Stimulated activated CD4-positive, alpha-beta T cell treated with anti-CD3 and anti-CD28 coated beads, TNF-alpha, amount 100 ng/mL, for 1 hour (primary cell): ENCODE measurements around the gene NOL4L.

Source experiments
- DNase-seq, 3 donors: peaks; one replicate each; pipeline ENCODE4 v3.0.0-alpha.2; 2020; ENCODE audit warnings: low read depth in 3 of 3, low spot score in 1 of 3

Gene NOL4L

DNA sequence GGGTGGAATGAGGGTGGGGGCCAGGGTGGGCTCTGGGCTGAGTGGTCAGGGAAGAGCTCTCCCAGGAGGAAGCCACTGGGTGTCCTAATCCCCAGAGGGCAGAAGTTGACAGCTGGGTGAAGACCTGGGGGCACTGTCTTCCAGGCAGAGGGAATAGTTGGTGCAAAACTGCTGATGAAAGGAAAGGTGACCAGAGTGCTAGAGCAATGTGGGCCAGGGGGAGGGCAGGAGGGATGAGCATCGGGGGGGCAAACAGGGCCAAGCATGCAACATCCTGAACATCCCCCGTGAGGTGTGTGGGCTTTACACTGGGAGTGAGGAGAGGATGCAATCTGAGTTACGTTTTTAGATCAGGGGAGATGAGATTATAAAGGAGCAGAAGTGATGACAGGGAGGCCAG lies 97.8 kb downstream of the NOL4L start:
- DNase-seq: no peak

DNA sequence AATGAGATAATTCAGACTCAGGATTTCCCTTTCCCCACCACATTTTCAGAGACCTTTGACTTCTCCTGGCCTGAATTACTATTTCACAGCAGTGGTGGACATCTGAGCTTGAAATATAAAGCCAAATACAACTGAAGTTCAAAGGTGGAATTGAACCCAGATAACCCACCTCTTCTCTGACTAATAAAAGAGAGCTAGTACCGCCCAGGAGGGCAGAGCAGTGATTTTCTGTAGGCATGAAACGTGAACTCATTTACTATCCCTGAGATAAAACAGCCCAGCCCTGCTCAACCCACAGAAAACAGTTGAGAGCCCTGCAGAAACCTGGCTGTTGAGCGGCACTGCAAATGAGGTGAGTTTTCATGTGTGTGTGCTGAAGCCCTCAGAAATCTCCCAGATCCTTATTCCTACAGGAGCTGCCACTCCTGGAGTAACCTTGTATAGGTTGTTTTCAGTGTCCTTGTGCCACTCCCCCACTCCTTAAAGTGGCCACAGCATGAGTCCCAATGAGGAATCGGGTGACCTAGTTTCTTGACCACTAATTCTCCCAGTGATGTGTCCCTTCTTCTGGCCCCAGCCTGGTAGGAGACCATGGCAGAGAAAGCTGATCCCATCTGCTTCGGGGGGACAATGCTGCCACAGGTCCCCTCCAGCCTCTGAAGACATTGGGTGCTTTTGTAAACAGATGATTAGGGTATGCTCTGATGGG lies 99.2 kb downstream of the NOL4L start:
- DNase-seq: no peak

DNA sequence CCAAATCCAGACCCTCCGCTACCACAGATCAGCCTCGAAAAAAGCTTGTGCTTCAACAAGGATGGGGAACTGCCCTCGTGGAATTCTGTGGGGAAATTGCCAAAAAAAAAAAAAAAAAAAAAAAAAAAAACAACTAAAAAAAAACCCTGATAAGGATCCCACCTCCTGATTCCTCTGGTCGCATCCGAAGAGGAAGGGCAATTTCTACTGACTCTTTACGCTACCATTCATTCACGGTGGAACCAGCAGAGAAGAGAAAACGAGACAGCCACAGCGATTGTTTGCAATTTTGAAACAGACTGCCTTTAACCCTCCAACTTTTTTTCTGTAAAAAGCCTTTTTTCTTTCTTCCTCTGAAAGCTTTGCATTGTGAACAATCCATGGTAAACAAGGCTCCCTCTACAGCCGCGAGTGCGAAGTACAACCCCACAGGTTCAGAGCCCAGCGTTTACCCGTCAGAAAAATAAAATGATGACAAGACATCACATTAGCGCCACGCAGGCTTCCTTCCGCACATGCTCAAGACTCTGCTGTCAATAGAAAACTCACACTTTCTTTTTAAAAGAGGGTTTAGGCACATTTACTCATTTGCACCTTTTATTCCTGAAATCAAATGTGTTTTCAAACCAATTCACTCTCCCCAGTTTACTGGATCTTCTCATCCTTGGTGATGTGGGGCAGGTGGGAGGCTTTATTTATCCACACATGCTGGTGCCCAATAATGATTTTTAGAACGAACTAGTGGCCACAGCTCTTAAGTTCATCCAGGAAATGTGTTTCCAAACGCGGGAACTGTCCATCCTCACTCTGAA lies 100.0 kb downstream of the NOL4L start:
- DNase-seq: peak; percentile 50 to 64 (median 55)

DNA sequence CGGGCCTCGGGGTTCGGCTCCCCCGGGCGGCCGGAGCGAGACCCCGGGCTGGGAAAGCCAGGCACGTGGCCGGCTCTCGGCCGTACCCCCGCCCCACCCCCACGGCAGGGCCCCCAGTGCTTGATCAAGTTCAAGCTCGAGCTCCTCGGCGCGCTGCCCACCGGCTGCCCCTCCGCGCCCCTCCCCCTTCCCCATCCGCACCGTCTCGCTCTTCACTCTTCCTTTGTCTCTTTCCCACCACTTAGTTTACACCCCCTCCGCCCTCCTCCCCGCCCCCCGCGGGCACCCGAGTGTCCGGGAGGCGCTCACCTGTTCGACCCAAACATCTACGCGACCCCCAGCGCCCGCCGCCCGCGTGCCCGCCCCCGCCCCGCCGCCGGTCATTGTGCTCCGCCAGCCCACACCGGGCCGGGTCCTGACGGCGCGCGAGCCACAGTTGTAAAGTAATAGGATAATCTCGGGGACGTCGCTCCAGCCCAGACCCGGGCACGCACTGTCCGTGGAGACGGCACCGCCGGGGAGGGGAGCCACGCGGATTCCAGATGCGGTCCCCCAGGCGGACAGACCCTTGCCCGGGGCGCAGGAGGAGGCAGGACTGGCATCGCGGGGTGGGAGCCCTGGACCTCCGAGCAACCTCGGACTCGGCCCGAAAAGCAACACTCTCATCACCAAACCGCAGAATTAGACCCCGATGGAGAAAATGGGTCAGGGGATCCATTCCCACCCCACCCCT lies 100.7 kb downstream of the NOL4L start:
- peak in 1 of 3 donors; percentile 26 for DNase-seq

DNA sequence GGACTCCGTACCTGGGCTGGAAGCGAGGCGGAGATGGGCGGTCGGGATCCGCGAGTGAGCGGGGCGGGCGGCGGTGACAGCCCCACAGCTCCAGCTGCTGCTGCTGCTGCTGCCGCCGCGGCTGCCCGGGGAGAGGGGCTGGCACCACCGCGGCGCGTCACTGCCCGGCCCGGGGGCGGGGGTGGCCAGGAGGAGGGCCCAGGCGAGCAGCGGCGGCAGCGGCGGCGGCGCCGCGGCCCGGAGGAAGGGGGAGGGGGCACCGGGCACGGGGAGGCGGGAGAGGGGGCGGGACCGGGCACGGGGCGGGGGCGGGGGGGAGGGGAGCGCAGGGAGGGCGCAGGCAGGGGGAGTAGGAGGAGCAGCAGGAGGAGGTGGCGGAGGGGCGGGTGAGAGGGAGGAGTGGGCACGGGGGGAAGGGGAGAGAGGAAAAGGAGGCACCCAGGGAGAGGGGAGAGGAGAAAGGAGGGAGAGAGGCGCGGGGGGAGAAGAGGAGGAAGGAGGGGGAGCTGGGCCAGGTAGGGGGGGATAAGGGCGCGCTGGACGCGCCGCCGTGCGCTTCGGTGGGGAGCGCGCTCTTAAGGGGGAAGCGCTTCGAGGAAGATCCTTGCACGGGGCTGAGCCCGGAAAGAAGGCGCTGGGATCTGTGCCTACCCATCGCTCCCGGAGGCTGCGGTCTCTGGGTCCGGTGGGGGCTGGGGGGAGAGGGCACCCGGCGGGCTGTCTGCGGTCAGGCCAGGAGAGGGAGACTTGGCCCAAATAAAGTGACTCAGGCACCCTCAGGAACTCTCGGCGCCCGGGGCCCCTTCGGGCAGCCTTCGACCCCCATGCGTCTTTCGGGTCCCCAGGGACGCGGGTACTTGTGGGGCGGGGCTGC lies 101.5 kb downstream of the NOL4L start:
- peak in 2 of 3 donors; percentile 42 to 50 for DNase-seq

DNA sequence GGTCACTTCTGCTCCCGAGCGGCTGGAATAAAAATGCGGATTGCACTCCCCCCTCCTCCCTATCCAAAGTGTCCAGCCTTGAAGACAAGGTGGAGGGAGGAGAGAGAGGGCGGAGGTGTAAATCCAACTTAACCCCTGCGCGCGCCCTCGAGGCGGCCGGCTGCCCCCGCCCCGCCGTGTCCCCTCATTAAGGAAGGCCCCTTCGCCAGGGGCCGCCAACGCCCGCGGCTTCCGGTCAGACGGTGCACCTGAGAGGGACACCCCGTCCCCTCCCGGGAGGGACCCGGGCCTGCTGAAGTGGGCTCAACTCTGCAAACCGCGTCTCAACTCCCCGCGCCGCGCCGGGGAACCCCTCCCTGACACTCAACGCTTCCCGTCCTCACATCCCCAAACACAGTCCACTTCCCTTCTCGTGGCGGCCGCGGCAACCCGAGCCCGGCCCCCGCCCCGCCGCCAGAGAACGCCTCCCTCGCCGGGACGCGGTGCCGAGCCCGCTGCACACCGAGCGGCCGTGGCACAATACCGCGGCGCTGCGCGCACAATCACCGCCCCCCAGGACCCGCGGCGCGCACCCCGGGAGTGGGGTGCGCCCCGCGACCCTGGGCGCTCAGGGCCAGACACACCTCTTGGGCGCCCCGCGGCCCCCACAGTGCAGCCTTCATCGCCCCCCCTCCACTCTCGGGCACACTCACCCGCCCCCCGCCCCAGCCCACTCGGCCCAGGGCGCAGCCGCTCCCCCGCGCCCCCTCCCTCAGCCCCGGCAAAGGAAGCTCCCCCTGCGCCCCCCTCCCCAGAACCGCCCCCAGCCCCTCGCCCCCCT lies 102.5 kb downstream of the NOL4L start:
- no peak for DNase-seq

DNA sequence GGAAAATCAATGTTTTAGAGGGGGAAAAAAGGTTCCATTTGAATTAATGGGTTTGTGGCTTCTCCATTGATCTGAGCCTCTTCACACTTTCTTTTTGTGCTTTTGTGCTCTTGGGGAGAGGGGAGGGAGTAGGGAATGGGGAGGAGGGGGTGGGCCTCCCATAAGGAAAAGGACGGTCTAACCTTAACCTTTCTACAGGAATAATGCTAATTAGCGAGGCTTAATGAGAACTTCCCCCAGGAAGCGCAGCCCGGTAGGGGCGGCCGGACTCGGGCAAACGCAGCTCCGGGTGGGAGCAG lies 103.0 kb downstream of the NOL4L start:
- no peak for DNase-seq

DNA sequence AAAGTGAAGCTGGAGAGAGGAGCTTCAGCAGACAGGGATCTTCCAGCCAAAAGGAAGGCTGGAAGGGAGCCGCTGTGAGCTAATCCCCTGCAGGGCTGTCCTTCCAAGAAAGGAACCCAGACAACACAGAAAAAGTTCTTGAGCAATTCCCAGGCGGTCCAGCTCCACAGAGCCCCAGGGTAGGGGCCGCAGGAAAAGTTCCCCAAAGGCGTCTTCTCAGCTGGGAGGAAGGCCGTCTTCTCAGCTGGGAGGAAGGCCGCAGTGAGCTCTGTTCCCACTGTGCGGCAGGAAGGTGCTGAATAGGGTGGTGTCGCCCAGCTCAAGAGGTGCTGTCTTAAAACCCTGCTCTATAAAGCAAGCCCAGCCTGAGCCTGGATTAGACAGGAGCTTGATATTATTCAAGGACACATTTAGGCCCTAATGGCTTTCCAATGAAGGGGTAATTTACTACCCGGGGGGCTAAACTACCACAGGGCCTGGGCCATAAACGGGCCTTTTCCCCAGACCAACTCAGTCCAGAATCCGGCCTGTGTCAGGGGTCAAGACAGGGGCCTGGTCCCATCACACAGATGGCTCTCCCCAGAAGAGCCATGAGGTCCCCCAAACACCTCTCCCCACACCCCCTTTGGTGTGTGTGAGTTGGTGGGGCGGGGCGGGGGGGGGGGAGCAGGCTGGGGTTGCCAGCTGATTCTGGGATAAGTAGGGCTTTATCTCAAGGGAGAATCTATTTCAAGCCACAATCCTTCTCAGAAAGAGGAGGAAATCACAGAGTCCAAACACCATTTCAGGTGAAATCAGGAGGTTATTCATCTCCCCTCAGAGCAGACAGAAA lies 103.6 kb downstream of the NOL4L start:
- no peak for DNase-seq

DNA sequence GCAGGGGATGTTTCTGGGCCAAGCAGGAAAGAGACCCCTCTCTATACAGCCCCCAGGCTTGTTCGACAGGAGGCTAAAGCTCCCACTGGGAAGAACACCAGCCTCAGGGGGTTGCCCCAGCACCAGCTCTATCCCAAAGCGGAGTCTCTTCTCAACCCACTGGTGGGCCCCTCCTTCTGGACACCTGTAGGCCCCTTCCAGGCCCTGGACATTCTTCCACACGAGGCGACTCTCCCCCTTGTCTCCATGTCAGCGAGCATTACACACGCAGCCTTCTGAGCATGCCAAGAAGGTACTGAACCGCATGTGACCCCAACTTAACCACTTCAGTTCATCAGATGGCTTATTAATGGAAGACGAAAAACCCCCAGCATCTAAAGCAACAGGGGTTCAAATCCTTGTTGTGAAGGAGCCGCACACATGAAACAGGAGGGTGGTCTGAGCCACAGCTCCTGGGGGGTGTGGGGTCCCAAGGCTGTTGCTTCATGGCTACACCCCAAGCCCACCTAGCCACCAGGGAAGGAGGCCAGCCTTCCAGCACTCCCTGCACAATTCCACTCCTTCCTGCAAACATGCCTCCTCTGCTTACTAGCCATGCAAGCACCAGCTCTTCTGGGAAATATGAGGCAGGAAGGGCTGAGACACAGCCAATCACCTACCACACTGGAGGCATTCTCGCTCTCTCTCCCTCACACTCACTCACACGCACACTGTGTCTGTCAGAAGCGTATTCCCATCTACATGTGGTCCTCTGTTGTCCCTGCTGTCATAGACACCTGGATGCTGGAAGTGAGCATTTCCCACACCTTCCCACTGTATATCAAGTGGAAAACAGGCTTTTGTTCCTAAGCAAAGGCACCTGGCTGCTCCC lies 104.5 kb downstream of the NOL4L start:
- DNase-seq: no peak

DNA sequence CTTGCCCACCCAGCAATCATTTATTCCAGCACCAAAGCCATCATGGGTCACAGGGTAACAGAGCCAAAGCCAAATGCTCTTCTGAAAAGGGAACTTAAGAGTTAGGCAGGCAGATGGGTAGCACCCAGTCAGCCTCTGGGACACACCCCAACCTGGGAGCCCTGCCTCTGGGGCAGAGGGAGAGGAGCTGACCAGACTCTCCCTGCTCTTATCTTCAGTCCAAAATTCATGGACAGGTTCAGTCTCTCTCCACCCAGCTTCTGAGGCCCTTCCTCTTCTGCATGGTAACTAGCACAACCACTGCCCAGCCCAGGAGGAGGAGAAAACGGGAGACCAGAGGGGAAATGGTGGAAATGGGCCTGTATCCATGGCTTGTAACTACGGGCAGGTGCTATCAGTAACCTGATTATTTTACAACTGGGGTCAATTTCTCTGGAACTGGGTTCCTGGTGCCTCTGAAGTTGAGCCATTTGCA lies 105.4 kb downstream of the NOL4L start:
- DNase-seq: no peak

DNA sequence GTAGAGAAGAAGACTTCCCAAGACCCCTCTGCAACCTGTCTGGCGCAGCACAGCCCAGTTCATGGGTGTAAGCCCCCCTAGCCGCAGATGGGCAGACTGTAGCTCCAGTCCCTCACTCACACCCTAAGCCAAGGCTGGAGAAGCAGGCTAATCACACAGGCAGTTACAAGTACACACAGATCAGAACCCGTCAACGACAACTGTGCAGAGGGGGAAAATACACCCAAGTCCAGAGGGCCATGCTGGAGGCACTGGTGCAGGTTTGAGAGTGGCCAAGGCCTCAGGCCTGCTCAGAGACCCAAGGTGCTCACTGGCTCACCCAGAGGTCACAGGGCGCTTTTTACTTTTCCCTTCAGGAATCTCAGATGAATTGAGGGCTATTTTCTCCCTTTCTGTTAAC lies 106.1 kb downstream of the NOL4L start:
- no peak for DNase-seq

DNA sequence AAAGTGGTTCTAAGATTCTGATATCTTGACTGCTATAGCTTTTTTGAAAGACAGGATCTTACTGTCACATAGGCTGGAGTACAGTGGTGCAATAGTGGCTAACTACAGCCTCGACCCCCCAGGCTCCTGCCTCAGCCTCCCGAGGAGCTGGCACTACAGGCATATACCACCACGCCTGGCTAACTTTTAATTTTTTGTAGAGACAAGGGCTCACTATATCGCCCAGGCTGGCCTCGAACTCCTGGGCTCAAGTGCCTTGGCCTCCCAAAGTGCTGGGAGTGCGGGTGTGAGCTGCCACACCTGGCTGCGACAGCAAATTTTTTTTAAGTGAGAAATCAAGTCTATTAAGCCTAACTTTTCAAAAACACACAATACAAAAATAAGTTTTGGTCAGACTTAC lies 106.6 kb downstream of the NOL4L start:
- no peak for DNase-seq

DNA sequence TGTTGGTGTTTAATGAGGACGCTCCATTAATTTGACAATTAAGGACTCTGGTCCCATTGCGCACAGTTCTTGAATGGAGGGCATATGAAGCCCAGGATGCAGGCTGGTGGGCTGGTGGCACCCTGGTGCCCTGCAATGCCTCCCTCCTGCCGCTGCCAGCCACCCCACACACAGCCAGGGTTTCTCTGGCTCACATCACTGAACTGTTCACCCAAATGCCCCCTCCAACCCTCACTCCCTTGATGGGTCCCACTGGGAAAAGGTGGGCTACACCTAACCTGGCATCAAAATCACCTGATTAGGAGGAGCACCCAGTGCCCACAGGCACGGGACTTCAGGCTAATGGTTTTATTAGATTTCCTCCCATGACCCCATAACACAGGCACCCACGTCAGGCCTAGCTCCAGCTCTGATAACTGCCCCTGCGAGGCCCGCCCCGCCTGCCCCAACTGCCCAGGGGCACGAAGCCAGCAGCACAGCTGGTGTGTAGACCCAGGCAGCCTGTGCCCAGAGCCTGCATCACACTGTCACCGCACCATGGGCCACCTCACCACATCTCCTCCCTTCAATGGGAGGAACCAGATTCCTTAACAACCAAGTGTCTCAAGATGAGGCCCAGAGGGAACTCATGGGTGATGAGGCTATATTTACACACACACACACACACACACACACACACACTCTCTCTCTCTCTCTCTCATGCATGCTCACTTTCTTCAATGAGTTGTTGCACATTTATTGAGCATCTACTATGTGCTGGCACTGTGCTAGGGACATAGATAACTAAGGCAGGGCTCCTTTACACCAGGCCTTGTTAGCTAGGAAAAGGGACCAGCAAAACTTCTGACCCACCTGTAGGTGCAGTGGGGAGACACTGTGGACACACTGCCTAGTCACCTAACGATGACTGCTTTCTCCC lies 107.3 kb downstream of the NOL4L start:
- DNase-seq: no peak

DNA sequence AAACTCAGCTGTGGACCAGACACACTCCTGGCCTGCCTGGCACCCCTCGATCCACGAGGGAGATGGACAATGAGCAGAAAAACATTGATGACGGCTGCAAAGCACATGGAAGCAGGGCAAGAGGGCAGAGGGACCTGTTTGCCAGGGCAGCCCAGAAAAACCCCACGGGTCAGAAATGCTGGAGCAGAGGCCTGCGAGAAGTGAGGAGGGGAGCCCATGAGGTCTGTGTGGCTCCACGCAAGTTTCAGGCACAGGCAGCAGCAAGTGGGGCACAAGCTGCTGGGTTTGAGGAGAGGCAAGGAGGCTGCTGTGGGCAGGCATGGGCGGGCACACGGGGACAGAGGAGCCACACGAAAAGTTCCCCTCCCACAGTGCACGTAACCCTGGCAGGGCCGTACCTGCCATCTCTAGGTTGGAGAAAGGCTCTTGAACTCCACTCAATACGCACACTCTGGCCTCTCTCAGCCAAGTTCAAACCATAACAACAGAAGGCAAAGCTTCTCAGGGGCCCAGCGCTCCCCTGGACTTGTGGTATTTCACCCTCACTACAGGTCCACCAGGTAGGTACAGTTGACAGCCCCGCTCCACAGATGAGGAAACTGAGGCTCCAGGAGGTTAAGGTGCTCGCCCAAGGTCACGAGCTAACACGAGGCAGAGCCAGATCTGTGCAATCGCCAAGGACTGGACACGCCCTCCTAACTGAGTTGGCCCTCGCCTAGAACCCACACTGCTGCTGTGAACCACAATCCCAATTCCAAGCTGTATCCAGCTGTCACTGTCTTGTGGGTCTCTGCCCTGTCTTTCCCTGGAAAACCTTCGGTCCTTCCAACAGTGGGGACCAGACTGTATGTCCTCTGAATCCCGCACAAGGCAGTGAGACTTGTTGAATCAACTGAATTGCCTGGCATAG lies 108.2 kb downstream of the NOL4L start:
- no peak for DNase-seq

DNA sequence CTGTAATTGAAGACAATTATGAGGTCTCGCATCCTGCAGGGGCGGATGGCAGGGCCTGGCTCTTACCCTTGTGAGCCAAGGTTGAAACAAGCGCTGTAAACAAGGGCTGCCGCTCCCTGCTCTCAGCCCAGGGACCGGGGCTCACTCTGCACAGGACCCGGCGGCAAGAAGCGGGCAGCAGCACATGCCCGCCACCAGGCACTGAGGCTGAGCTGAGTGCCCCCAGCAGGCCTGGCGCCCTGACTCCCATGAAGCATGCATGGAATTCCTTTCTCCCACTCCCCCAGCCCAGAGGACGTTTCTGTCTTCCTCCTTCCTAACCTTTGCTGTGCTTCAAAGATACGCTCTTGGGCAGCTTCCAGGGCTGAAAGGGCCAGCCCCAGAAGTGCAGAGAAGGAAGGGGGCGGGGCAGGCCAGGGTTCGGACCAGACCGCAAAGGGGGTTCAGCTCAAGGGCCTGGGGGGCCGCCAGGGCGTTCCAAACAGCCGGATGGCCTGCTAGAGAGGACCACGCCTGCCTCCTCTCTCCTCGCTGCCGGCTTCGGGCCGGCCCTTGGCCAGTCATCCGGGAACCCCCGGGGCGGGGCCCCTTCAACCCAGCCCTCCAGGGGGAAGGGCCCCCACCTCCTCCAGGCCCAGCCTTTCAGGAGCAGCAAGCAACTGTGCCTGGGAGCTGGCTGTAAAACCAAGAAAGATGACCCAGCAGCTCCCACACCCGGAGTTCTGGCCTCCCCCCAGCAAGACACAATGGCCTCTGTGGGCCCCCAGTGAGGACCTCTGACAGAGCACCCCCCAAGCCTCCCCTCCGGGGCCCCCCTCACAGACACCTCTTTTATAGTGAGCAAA lies 109.9 kb downstream of the NOL4L start:
- DNase-seq: no peak

DNA sequence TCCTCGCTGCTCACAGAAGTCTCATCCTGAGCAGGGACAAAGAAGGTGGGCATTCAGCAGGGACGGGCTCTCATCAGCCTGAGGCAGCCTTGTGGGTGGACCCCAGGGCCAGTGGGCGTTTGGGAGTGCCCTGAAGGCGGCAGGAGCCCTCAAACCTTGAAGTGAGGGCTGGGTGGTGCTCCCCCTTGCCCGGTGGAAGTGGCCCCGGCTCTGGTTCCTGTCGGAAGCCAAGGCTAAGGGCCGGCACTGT lies 110.5 kb downstream of the NOL4L start:
- DNase-seq: no peak
